GM18520 (cell line): Measurements from ENCODE around the gene VN1R5.
"Not testable (repeated sequence)": the region's sequence is repeated elsewhere in the genome, so short reads cannot be mapped to it uniquely, and the experiment has no call there.

Source experiments
- ATAC-seq: cut with Tn5 transposase; IDR thresholded peaks from one replicate; pipeline ENCODE4 v1.9.1; 2021; ENCODE audit not compliant: unreplicated experiment

The VN1R5 gene

DNA sequence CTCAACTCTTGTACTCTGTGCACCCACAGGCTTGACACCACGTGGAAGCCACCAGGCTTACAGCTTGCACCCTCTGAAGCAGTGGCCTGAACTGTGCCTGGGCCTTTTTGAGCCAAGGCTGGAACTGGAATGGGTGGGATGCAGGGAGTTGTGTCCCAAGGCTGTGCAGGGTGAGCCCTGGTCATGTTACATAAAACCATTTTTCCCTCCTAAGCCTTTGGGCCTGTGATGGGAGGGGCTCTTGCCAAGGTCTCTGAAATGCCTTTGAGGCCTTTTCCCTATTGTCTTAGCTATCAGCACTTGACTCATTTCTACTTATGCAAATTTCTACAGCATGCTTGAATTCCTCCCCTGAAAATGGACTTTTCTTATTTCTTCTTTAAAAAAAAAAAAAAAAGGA, 14.1 kb downstream of the VN1R5 start:
- ATAC-seq, result no peak

DNA sequence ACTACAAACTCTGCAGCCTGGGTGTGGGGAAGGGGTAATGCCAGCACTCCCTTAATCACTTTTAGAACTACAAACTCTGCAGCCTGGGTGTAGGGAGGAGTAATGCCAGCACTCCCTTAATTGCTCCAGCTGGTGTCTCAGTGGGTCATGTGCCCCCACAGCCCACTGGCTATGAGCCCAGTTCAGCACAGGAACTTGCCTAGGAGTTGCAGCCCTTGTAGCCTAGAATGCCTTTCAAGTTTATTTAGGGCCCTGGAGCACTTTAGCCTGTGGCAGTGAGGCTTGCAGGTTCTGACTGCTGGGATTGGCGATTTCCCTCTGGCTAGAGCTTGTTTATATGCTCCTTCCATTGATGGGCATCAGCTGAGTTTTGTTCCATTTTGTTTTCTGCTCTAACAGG, 17.1 kb downstream of the VN1R5 start:
- ATAC-seq, result no peak

GRCh38 chr1:247274605-247275256, 18.9 kb downstream of the VN1R5 start:
- no peak for ATAC-seq

- no peak for ATAC-seq
Observed at GRCh38 chr1:247277191-247277590, 21.3 kb downstream of the VN1R5 start.

DNA sequence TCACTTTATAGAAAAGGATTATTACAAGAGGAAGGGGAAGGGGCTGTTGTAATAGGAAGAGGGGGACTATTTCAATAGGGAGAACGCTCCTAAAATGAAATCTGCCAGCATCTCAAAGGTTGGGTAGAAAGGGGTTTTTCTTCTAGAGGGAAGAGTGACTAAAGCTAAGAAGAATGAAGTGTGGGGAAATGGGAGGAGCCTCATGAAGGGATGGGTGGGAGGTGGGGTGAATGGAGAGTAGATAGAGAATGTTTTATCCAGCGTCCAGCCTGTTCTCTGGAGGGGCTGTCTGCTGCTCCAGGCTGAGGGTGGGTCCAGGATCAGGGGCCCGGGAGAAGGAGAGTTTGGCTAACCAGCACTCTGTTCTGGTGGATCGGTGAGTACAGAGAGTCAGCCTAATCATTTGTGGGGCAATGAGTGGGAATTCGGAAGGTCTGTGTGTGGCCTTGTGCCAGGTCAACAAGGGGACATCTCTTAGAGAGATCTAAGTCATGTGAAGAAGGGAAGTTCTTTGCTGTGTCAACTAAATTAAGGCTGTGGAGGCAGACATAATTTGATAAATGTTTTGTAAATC, 25.2 kb downstream of the VN1R5 start:
- no peak for ATAC-seq

- no peak for ATAC-seq
Observed at GRCh38 chr1:247286134-247286670, 30.3 kb downstream of the VN1R5 start.

DNA sequence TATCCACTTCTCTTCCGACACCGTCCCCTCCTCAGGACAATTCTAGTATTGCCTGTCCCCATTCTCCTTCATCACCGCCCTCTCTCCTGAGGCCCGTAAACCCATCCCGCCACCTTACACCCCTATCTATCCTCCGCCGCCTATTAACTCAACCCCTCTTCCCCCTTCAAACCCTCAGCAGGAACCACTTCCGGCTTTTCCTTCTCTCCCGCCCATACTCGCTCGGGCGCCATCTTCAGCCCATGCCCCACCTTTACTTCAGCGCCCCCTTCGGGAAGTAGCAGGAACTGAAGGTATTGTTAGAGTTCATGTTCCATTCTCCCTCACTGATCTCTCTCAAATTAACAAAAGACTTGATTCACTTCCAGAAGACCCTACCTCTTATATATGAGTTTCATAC, 31.6 kb downstream of the VN1R5 start:
- no peak for ATAC-seq

- no peak for ATAC-seq
Observed at GRCh38 chr1:247288341-247288740, 32.5 kb downstream of the VN1R5 start.

DNA sequence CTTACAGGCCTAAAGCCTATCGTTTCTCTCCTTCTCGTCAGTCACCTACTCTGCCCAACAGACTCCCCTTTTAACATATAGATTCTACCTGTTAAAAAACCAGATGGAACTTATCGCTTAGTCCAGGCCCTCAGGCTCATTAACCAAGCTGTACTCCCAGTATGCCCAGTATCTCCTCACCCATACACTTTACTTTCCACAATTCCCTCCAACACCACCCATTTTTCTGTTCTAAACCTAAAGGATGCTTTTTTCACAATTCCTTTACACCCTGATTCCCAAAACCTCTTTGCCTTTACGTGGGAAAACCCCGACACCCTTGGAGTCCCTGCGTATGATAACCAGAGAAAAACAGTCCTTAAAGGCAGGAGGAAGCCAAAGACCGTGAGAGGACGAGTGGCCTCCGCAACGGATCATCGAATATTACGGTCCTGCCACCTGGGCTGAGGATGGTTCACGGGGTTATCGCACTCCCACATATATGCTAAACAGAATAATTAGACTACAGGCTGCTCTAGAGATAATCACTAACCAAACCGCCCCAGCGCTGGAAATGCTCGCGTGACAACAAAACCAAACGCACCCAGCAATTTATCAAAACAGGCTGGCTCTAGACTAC, 33.5 kb downstream of the VN1R5 start:
- not testable (repeated sequence) for ATAC-seq

- no peak for ATAC-seq
Observed at GRCh38 chr1:247290576-247290975, 34.7 kb downstream of the VN1R5 start.

- ATAC-seq, result no peak
Observed at GRCh38 chr1:247291161-247291560, 35.3 kb downstream of the VN1R5 start.

GRCh38 chr1:247291833-247292561, 36.1 kb downstream of the VN1R5 start:
- no peak for ATAC-seq

- no peak for ATAC-seq
Observed at GRCh38 chr1:247293047-247293446, 37.2 kb downstream of the VN1R5 start.

DNA sequence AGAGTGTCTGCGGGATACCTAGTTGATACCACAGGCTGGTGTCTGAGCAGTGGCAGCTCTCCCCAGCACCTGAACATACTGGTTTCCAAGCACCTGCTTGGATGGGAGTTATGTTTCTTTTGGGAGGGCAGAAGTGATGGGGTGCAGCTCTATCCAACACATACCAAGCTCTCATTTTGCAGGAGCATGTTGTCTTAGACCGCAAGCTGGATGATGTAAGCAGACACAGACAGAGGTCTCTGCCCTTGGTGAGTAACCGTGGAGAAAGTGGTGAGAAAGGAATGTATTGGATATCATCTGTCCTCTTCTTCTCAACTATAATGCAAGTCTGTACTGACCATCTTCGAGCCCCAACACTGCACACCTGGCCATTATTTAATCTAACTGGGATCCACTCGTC, 38.4 kb downstream of the VN1R5 start:
- no peak for ATAC-seq

DNA sequence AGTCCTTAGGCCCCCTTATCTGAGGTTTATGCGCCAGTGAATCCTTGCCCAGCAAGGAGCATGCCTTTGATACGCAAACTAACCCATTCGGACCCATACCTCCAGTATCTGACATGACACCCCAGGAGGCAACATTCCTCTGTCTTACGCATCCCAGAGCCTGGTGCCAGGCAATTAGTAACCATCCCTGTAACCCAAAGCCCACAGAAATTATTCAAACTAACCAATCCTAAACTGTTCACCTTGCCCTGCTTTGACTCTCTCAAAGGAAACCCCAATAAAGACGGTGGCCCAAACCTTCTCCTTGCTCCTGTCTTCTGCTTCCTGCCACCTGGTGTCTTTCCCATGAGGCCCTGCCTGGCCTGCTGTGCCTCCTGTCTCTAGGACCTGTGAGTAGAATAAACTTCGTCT, 39.4 kb downstream of the VN1R5 start:
- ATAC-seq, result no peak

- no peak for ATAC-seq
Observed at GRCh38 chr1:247295746-247296145, 39.9 kb downstream of the VN1R5 start.

DNA sequence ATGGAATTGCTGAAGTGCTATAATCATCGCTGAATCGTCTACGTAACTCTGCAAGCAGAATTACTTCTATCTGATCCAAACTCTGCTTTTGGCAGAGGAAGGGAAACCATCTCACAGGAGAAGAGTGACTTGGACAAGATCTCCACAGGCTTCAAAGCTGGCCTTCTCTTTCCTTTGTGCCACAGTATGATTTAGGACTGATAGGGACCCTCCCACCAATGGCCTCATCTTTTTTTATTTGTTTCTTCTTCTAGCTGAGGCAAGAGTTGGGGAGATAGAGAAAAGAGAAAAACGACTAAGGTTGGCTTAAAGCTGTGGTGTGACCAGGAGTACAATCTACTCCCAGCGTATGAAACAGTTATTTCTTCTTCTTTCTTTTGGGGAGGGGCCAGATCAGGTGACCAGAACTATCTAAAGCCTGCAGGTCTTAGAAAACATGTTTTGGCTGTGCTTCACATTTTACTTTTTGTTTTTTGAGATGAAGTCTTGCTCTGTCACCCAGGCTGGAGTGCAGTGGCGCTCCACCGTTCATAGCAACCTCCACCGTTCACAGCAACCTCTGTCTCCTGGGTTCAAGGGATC, 40.8 kb downstream of the VN1R5 start:
- ATAC-seq, result no peak

DNA sequence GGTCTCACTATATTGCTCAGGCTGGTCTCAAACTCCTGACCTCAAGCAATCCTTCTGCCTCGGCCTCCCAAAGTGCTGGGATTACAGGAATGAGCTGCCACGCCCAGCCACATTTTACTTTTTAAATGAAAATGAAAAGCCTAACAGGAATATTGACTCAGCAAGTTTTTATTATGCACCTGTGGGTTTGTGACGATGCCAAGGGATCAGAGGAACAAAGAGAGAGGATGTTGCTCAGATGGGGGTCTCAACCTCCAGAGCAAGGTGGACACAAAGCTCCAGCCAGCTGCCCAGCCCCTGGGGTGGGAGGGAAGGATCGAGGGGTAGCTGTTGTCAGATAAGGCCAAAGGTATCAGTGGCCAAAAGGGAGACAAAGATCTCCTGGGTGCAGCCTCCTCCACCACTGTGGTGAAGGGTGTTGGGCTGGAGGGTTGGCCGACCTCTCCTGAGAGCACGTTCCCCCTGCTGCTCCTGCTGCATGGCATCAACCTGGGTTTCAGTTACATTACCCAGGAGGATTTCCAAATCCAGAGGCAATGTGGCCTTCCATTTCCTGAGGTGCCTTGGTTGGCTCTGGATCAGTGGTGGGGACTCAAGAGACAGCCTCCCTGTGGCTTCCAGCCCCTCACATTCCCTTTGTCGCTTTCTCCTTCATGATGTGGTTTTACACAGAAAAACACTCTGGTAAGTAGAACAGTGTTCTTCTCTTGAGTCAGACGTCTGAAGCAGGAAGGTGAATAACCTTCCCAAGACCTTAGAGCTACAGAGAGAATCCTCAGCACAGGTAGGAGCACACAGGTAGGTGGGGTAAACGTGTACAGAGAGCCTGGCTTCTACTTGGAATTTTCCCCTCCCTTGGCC, 41.6 kb downstream of the VN1R5 start:
- no peak for ATAC-seq

GRCh38 chr1:247298124-247298481, 42.2 kb downstream of the VN1R5 start:
- ATAC-seq, result no peak

DNA sequence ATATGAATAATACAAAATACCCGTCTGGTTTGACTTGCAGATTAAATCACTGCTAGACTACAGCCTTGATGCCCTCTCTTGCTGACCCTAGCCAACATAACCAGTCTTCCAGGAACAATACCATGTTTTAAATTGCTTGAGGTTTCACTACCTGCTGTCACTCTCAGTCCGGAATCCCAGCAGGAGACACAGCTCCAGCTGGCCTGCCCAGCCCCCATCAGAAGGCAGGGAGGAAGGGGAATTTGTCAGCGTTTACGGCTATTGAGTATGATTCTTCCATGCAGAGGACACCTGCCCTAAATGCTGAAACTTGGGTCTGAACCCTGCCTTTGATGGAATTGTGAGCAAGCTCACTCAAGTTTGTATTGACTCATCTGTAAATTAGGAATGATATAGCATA, 42.8 kb downstream of the VN1R5 start:
- no peak for ATAC-seq
